NCI-H1436 treated with DMSO at 0.1 percent for 48 hours (cell line): ENCODE measurements around the gene ZNF674.
"Not testable (repeated sequence)": the region's sequence is repeated elsewhere in the genome, so short reads cannot be mapped to it uniquely, and the experiment has no call there.

Experiments
- DNase-seq: peaks from one replicate; lab custom pipeline; 2025; lab: John Stamatoyannopoulos, UW

Gene ZNF674

GRCh38 chrX:46569621-46570020 lies 24.4 kb upstream of the ZNF674 start:
- no peak for DNase-seq

- DNase-seq: no peak
Measured at GRCh38 chrX:46567388-46567787, 22.2 kb upstream of the ZNF674 start.

GRCh38 chrX:46561824-46562657 lies 16.8 kb upstream of the ZNF674 start:
- DNase-seq: no peak

GRCh38 chrX:46559062-46559461 lies 13.8 kb upstream of the ZNF674 start:
- DNase-seq: no peak

GRCh38 chrX:46554942-46555341 lies 9.7 kb upstream of the ZNF674 start:
- no peak for DNase-seq

GRCh38 chrX:46553935-46554334 lies 8.7 kb upstream of the ZNF674 start:
- no peak for DNase-seq

- DNase-seq: no peak
Measured at GRCh38 chrX:46551494-46552128, 6.4 kb upstream of the ZNF674 start.

- no peak for DNase-seq
Measured at GRCh38 chrX:46549914-46550313, 4.7 kb upstream of the ZNF674 start.

GRCh38 chrX:46547857-46548256 lies 2.6 kb upstream of the ZNF674 start:
- DNase-seq: no peak

GRCh38 chrX:46544527-46544926 lies 694 bp downstream of the ZNF674 start:
- not testable (repeated sequence) for DNase-seq

GRCh38 chrX:46543441-46543840 lies 1.8 kb downstream of the ZNF674 start:
- DNase-seq: no peak

GRCh38 chrX:46531442-46531841 lies 13.8 kb downstream of the ZNF674 start:
- no peak for DNase-seq

- DNase-seq: not testable (repeated sequence)
Measured at GRCh38 chrX:46530404-46530908, 14.8 kb downstream of the ZNF674 start.

GRCh38 chrX:46529740-46530403 lies 15.3 kb downstream of the ZNF674 start:
- DNase-seq: not testable (repeated sequence)

GRCh38 chrX:46528640-46529039 lies 16.6 kb downstream of the ZNF674 start:
- DNase-seq: not testable (repeated sequence)

- no peak for DNase-seq
Measured at GRCh38 chrX:46506076-46506475, 39.1 kb downstream of the ZNF674 start.

GRCh38 chrX:46502848-46503247 lies 42.4 kb downstream of the ZNF674 start:
- no peak for DNase-seq

GRCh38 chrX:46500054-46500453 lies 45.2 kb downstream of the ZNF674 start:
- DNase-seq: no peak

GRCh38 chrX:46488712-46489111 lies 56.5 kb downstream of the ZNF674 start:
- DNase-seq: no peak

GRCh38 chrX:46485897-46486296 lies 59.3 kb downstream of the ZNF674 start:
- no peak for DNase-seq

- not testable (repeated sequence) for DNase-seq
Measured at GRCh38 chrX:46478634-46479033, 66.6 kb downstream of the ZNF674 start.

- no peak for DNase-seq
Measured at GRCh38 chrX:46477435-46477834, 67.8 kb downstream of the ZNF674 start.

GRCh38 chrX:46465203-46465602 lies 80.0 kb downstream of the ZNF674 start:
- no peak for DNase-seq
